Right lobe of liver (tissue), 4 donors: ENCODE data around the gene ELL.

Experiments
- POLR2A ChIP-seq: fragments of 450-650 bp; IDR thresholded peaks from one replicate; pipeline ENCODE4 v1.6.1; 2017; ENCODE audit warnings: antibody characterized with exemption, mild to moderate bottlenecking
- TF ChIP-seq, protein P1 (sequence below), 4 donors: fragments of 200-600 bp in 3 of 4; fragments of 450-650 bp in 1 of 4; IDR thresholded peaks; one replicate each; pipeline versions ENCODE4 v1.5.1 to v1.8.0; 2016 to 2022; ENCODE audit warnings: antibody characterized with exemption in 4 of 4, mild to moderate bottlenecking in 2 of 4
- donor health status: DM: no; HTN: no; CAD: no.
- donor health status: DM: no; HTN: no; CAD: no.
- donor health status: DM: no; HTN: yes; CAD: no.

- TF ChIP-seq, protein P1, sequence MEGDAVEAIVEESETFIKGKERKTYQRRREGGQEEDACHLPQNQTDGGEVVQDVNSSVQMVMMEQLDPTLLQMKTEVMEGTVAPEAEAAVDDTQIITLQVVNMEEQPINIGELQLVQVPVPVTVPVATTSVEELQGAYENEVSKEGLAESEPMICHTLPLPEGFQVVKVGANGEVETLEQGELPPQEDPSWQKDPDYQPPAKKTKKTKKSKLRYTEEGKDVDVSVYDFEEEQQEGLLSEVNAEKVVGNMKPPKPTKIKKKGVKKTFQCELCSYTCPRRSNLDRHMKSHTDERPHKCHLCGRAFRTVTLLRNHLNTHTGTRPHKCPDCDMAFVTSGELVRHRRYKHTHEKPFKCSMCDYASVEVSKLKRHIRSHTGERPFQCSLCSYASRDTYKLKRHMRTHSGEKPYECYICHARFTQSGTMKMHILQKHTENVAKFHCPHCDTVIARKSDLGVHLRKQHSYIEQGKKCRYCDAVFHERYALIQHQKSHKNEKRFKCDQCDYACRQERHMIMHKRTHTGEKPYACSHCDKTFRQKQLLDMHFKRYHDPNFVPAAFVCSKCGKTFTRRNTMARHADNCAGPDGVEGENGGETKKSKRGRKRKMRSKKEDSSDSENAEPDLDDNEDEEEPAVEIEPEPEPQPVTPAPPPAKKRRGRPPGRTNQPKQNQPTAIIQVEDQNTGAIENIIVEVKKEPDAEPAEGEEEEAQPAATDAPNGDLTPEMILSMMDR (IDR thresholded peaks at IDR 0.05), result peak; percentile 9 to 34 (median 16)
- no peak for TF ChIP-seq POLR2A
Observed at GRCh38 chr19:18440415-18440877, 81.4 kb downstream of the ELL start.
